ENCODE results near the gene RNF212B.

GRCh38 chr14:23269193-23269592, 31.5 kb downstream of the RNF212B start:
- TF ChIP-seq CTCF (conservative IDR thresholded peaks at IDR 0.05 in 1 of 2, IDR thresholded peaks at IDR 0.05 in 1 of 2; ENCODE audit: extremely low read depth in 1 of 2, insufficient read depth in 1 of 2, low read depth in 1 of 2, low read length in 2 of 2) (no peak), EZH2 (IDR thresholded peaks at IDR 0.05; ENCODE audit: borderline replicate concordance, low read length) (no peak)

All from mammary epithelial cell (primary cell).